Smooth muscle cell (in vitro differentiated cells): Measurements from ENCODE around the gene MGST2. TPM values are rescaled to one million over a fixed set of nuclear protein-coding genes. Genes with fewer than 3 reads are reported as not detected.

Experiments used
- DNase-seq: peaks from one replicate; lab custom pipeline; 2025; ENCODE audit not compliant: unreplicated experiment; lab: John Stamatoyannopoulos, UW
- H2AFZ ChIP-seq: fragments of 200-600 bp; sonication (generic); 2 replicates; pipeline ENCODE4 v1.6.0; 2016; ENCODE audit warnings: antibody characterized with exemption, low read depth, mild to moderate bottlenecking
- H3F3A ChIP-seq: fragments of 200-600 bp; sonication (generic); 2 replicates; pipeline ENCODE4 v1.6.0; 2017; ENCODE audit warnings: antibody characterized with exemption, low read depth
- H3K27ac ChIP-seq: fragments of 200-600 bp; sonication (generic); 2 replicates; pipeline ENCODE4 v1.5.1; 2016; ENCODE audit warnings: low read depth, mild to moderate bottlenecking
- H3K27me3 ChIP-seq: fragments of 200-600 bp; sonication (generic); 2 replicates; pipeline ENCODE4 v1.6.1; 2016; ENCODE audit warnings: low read depth, mild to moderate bottlenecking
- H3K36me3 ChIP-seq: fragments of 200-600 bp; sonication (generic); 2 replicates; pipeline ENCODE4 v1.5.1; 2016; ENCODE audit warnings: low read depth
- H3K4me1 ChIP-seq: fragments of 200-600 bp; sonication (generic); 2 replicates; pipeline ENCODE4 v1.5.1; 2016; ENCODE audit warnings: low read depth
- H3K4me2 ChIP-seq: fragments of 200-600 bp; sonication (generic); 2 replicates; pipeline ENCODE4 v1.6.0; 2016; ENCODE audit warnings: mild to moderate bottlenecking
- H3K4me3 ChIP-seq: fragments of 200-600 bp; sonication (generic); 2 replicates; pipeline ENCODE4 v1.5.1; 2016; ENCODE audit warnings: mild to moderate bottlenecking
- H3K79me2 ChIP-seq: fragments of 200-600 bp; sonication (generic); 2 replicates; pipeline ENCODE4 v1.6.0; 2016; ENCODE audit warnings: low read depth, mild to moderate bottlenecking
- H3K9ac ChIP-seq: fragments of 200-600 bp; sonication (generic); 2 replicates; pipeline ENCODE4 v1.6.0; 2016; ENCODE audit warnings: low read depth
- H3K9me3 ChIP-seq: fragments of 200-600 bp; sonication (generic); replicated peaks from 2 replicates; pipeline ENCODE4 v1.5.1; 2016; ENCODE audit warnings: low read depth
- H4K20me1 ChIP-seq: fragments of 200-600 bp; sonication (generic); 2 replicates; pipeline ENCODE4 v1.6.0; 2016; ENCODE audit warnings: low read depth
- CTCF ChIP-seq: fragments of 200-600 bp; sonication (generic); IDR thresholded peaks from 2 replicates; pipeline ENCODE4 v1.5.1; 2017; ENCODE audit warnings: borderline replicate concordance, mild to moderate bottlenecking, antibody characterized with exemption; ENCODE audit not compliant: insufficient read depth, poor library complexity, severe bottlenecking
- WGBS: methylation state at CpG from one replicate; pipeline ENCODE4 v1.1.7; 2016; ENCODE audit warnings: low lambda C conversion rate; 5-methylcytosine and 5-hydroxymethylcytosine counted together
- polyA plus RNA-seq: library from polyadenylated mRNA; unstranded; fragments of >200 nt; fragmentation: Nextera tagmentation; extraction: Ambion mirVana; gene quantifications from 2 replicates; pipeline ENCODE4 v1.2.1, GENCODE V29; 2016
- total RNA-seq: library from RNA; depleted of rRNA; stranded (reverse); fragments of >200 nt; gene quantifications from 2 replicates; pipeline ENCODE4 v1.2.3, GENCODE V29; 2014

MGST2 gene
- total and polyA plus RNA-seq, 2 experiments from 2014 or later, result 27.8 to 51.1 TPM

- Histone ChIP-seq H3K27me3 (no peaks in the 10 kb centered on the region), H3F3A (no peaks in the 10 kb centered on the region), H3K79me2 (no peaks in the 10 kb centered on the region), H3K27ac (no peak overlapping the region), H3K9ac (no peak overlapping the region), H3K4me1 (no peaks in the 10 kb centered on the region), H3K4me3 (no peak overlapping the region), H4K20me1 (no peaks in the 10 kb centered on the region), H3K36me3 (no peaks in the 10 kb centered on the region), H3K4me2 (no peak overlapping the region), H3K9me3 (no peaks in the 10 kb centered on the region), H2AFZ (no peak overlapping the region)
- WGBS, result 94% methylated on average over 1 of the region's 1 CpG
- no peak for DNase-seq
- TF ChIP-seq CTCF, result no peak
These were observed 17.7 kb upstream of the MGST2 start for GRCh38 chr4:139647952-139648351.

DNA sequence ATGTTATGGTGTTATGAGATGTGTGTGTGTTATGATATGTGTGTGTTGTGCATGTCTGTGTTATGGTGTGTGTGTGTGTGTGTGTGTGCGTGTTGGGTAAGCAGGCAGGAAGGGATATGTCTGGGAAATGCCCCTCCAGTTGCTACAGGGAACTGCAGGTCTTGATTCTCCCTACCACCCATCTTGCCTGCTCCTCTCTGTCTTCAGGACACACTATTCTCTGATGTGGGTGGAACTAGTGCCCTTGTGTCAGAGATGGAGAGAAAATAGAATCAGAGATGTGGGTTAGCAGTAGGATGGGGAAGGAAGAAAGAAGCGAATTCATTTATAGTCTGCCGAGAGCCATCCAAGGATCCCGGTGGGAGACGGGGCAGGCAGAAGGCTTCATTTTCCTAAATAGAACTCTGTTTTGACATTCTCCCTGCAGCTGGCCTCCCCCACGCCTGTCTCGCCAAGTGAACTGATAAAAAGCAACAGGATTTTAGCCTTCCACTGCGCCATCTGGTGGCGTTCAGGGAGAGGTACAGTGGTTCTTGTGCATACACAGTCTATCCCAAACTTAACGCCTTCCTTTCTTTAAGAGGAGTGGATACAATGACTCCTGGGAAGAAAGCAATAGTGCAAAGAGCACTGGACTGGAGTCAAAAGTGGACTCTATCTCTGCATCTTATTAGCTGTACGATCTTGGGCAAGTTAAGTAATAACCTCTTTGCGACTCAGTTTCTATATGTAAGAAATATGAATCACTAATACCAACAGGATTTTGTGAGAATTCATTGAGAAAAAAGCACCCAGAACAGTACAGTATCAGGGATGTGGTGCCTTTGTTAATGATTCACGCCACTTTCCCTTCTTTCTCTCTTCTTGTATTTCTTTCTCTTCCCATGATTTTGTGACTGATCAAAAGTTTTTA is 14.1 kb upstream of the MGST2 start:
- no peak overlapping the region for H3K4me3 ChIP-seq
- peak; percentile 20 for DNase-seq
- peak; percentile 90 for TF ChIP-seq CTCF
- H3K4me1 ChIP-seq, result no peaks in the 10 kb centered on the region
- H4K20me1 ChIP-seq, result no peaks in the 10 kb centered on the region
- no peaks in the 10 kb centered on the region for H3K79me2 ChIP-seq
- no peaks in the 10 kb centered on the region for H3K9me3 ChIP-seq
- no peaks in the 10 kb centered on the region for H3K36me3 ChIP-seq
- peak overlapping the region; percentile 73 for H3K4me2 ChIP-seq
- H3K27me3 ChIP-seq, result no peaks in the 10 kb centered on the region
- no peak overlapping the region for H3K27ac ChIP-seq
- H3K9ac ChIP-seq, result no peak overlapping the region
- peak overlapping the region; percentile 72 for H2AFZ ChIP-seq
- WGBS, result 23% methylated on average over 13 of the region's 13 CpGs
- H3F3A ChIP-seq, result no peaks in the 10 kb centered on the region

DNA sequence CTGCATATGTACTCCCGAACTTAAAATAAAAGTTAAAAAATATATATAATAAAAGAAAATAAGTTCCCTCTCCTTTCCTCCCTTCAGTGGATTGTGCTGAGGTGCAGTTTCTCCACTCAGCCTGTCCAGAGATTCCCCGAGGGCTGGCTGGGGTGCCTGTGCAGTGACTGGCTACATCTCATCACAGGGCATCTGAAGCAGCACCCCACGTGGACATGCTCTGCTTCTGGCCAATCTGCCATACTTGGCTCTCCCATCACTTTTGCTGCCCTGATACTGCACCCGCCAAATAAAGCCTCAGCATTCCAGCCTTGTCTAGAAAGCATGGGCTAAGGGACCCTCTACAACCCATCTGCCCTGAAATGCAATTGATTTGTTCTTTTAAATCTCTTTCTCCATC is 11.1 kb upstream of the MGST2 start:
- no peak overlapping the region for H3K27ac ChIP-seq
- DNase-seq, result no peak
- H3K27me3 ChIP-seq, result no peaks in the 10 kb centered on the region
- H3K4me2 ChIP-seq, result no peak overlapping the region
- H3K79me2 ChIP-seq, result no peaks in the 10 kb centered on the region
- WGBS, result 79% methylated on average over 4 of the region's 4 CpGs
- H3K4me1 ChIP-seq, result peaks cover 14% of the 10 kb centered on the region
- no peak overlapping the region for H2AFZ ChIP-seq
- H4K20me1 ChIP-seq, result no peaks in the 10 kb centered on the region
- no peaks in the 10 kb centered on the region for H3K36me3 ChIP-seq
- H3K9ac ChIP-seq, result no peak overlapping the region
- no peaks in the 10 kb centered on the region for H3K9me3 ChIP-seq
- TF ChIP-seq CTCF, result no peak
- no peaks in the 10 kb centered on the region for H3F3A ChIP-seq
- no peak overlapping the region for H3K4me3 ChIP-seq
